Endothelial cell (in vitro differentiated cells): Measurements from ENCODE around the gene FSHB. TPM values are rescaled to one million over a fixed set of nuclear protein-coding genes. Genes with fewer than 3 reads are reported as not detected.
A peak's percentile ranks its signal among the peaks of the same experiment; 100 is the strongest.

Source experiments
- DNase-seq: peaks from one replicate; pipeline ENCODE4 v3.0.0; 2021; ENCODE audit warnings: low spot score
- H3K27ac Mint-ChIP-seq: one replicate; pipeline ENCODE4 v1.8.0; 2021; ENCODE audit warnings: mixed read lengths, inconsistent platforms; ENCODE audit not compliant: unreplicated experiment
- H3K27me3 Mint-ChIP-seq: one replicate; pipeline ENCODE4 v1.8.0; 2021; ENCODE audit warnings: mild to moderate bottlenecking, moderate library complexity, mixed read lengths, inconsistent platforms; ENCODE audit not compliant: unreplicated experiment
- H3K36me3 Mint-ChIP-seq: one replicate; pipeline ENCODE4 v1.8.0; 2021; ENCODE audit warnings: mild to moderate bottlenecking, low read depth, mixed read lengths, inconsistent platforms; ENCODE audit not compliant: unreplicated experiment
- H3K4me1 Mint-ChIP-seq: one replicate; pipeline ENCODE4 v1.8.0; 2021; ENCODE audit warnings: mild to moderate bottlenecking, mixed read lengths, inconsistent platforms; ENCODE audit not compliant: unreplicated experiment
- H3K4me3 Mint-ChIP-seq: one replicate; pipeline ENCODE4 v1.8.0; 2021; ENCODE audit warnings: mild to moderate bottlenecking, mixed read lengths, inconsistent platforms; ENCODE audit not compliant: unreplicated experiment
- H3K9me3 Mint-ChIP-seq: one replicate; pipeline ENCODE4 v1.8.0; 2021; ENCODE audit warnings: mixed read lengths, inconsistent platforms; ENCODE audit not compliant: unreplicated experiment
- total RNA-seq: library from RNA; stranded (reverse); fragmentation: NEBNext Ultra II Directional; extraction: Animal tissue kit (Norgen Biotek cat#: 25700); gene quantifications from one replicate; pipeline ENCODE4 v1.2.1, GENCODE V29; 2021; ENCODE audit not compliant: unreplicated experiment
- TF ChIP-seq, protein P1 (sequence below): fragments of 200-600 bp; sonication (generic); IDR thresholded peaks from one replicate; pipeline ENCODE4 v1.5.0; 2021; ENCODE audit warnings: antibody characterized with exemption; ENCODE audit not compliant: unreplicated experiment

Gene FSHB
- total RNA-seq, 1 donor from 2014 or later = not detected

DNA sequence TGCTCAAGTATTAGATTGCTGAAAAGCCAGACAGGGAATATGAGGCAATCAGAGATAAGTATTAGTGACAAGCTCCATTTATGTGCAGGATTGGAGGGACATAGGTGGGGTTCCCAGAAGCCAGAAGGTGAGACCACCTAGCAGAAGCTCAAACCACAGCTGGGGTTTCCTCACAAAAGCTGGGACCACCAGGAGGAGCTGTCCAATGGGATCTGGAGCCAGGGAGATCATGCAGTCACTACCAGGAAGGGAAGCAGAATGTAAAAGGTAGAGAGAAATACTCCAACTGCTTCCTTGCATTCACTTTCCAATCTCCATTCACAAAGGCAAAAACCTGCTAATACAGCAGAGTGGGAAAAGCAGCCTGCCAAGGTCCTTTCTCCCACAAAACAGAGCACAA, 5.2 kb upstream of the FSHB start:
- no peaks in the 10 kb centered on the region for H3K9me3 Mint-ChIP-seq
- H3K4me3 Mint-ChIP-seq = no peak overlapping the region
- no peaks in the 10 kb centered on the region for H3K27me3 Mint-ChIP-seq
- TF ChIP-seq, protein P1, sequence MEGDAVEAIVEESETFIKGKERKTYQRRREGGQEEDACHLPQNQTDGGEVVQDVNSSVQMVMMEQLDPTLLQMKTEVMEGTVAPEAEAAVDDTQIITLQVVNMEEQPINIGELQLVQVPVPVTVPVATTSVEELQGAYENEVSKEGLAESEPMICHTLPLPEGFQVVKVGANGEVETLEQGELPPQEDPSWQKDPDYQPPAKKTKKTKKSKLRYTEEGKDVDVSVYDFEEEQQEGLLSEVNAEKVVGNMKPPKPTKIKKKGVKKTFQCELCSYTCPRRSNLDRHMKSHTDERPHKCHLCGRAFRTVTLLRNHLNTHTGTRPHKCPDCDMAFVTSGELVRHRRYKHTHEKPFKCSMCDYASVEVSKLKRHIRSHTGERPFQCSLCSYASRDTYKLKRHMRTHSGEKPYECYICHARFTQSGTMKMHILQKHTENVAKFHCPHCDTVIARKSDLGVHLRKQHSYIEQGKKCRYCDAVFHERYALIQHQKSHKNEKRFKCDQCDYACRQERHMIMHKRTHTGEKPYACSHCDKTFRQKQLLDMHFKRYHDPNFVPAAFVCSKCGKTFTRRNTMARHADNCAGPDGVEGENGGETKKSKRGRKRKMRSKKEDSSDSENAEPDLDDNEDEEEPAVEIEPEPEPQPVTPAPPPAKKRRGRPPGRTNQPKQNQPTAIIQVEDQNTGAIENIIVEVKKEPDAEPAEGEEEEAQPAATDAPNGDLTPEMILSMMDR = no peak
- no peaks in the 10 kb centered on the region for H3K36me3 Mint-ChIP-seq
- DNase-seq = peak; percentile 22
- no peak overlapping the region for H3K27ac Mint-ChIP-seq
- no peaks in the 10 kb centered on the region for H3K4me1 Mint-ChIP-seq

DNA sequence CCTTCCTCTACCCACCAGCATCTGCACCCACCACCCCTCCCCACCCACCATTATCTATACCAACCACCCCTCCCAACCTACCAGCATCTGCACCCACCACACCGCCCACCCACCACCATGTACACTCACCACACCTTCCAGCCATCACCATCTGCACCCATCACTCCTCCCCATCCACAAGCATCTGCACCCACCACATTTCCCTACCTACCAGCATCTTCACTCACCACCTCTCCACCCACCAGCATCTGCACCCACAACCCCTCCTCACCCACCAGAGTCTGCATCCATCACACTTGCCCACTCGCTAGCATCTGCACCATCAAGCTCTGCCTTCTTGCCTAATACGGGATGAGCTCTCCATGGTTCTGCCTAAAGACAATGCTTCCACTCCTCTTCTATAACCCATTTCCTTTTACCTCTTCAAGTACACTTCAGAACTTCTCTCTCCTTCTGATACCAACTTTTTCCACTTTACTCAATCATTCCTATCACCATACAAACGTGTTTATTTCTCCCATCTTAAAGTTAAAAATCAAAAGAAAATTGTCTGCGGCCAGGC, 2.4 kb upstream of the FSHB start:
- H3K36me3 Mint-ChIP-seq = no peaks in the 10 kb centered on the region
- TF ChIP-seq, protein P1 = no peak
- no peaks in the 10 kb centered on the region for H3K9me3 Mint-ChIP-seq
- no peak for DNase-seq
- no peak overlapping the region for H3K4me3 Mint-ChIP-seq
- H3K27me3 Mint-ChIP-seq = no peaks in the 10 kb centered on the region
- H3K27ac Mint-ChIP-seq = no peak overlapping the region
- no peaks in the 10 kb centered on the region for H3K4me1 Mint-ChIP-seq

DNA sequence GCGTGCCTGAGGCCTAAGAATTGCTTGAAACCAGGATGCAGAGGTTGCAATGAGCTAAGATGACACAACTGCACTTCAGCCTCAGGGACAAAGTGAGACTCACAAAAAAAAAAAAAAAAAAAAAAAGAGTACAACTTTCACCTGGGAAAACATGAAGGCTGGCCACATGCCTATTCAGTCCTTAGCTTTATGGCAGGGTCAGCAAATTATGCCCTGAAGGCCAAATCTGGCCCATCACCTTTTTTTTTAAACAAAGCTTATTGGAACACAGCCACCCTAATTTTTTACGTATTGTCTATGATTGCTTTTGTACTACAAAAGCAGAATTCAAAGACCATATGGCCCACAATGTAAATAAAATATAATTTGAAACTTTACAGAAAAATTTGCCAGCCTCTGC, 8.2 kb downstream of the FSHB start:
- no peak overlapping the region for H3K27ac Mint-ChIP-seq
- no peaks in the 10 kb centered on the region for H3K9me3 Mint-ChIP-seq
- no peak for DNase-seq
- peaks cover 9% of the 10 kb centered on the region for H3K4me1 Mint-ChIP-seq
- H3K36me3 Mint-ChIP-seq = no peaks in the 10 kb centered on the region
- H3K4me3 Mint-ChIP-seq = no peak overlapping the region
- TF ChIP-seq, protein P1 = no peak
- H3K27me3 Mint-ChIP-seq = peaks cover 1% of the 10 kb centered on the region

DNA sequence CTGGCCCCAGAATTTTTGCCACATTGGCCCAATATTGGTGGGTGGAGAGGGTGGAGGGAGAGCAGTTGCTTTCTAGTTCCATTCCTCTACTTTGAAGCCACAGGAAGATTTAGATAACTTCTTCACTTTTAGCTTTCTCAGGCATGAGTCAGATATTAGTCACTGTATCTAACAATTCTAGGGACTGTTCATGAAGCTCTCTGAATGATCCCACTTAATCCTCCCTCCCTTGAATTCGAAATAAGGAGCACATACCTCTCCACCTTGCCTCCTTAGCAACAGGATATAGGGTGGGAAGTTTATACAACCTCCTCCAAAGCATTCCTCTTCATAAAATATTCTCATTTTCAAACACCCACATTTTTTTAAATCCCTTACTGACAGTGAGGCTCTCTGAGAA, 13.5 kb downstream of the FSHB start:
- H3K27me3 Mint-ChIP-seq = peaks cover 1% of the 10 kb centered on the region
- H3K4me3 Mint-ChIP-seq = no peak overlapping the region
- no peaks in the 10 kb centered on the region for H3K36me3 Mint-ChIP-seq
- peak overlapping the region; percentile 46 for H3K27ac Mint-ChIP-seq
- no peak for DNase-seq
- no peaks in the 10 kb centered on the region for H3K9me3 Mint-ChIP-seq
- peaks cover 22% of the 10 kb centered on the region for H3K4me1 Mint-ChIP-seq
- TF ChIP-seq, protein P1 = no peak

DNA sequence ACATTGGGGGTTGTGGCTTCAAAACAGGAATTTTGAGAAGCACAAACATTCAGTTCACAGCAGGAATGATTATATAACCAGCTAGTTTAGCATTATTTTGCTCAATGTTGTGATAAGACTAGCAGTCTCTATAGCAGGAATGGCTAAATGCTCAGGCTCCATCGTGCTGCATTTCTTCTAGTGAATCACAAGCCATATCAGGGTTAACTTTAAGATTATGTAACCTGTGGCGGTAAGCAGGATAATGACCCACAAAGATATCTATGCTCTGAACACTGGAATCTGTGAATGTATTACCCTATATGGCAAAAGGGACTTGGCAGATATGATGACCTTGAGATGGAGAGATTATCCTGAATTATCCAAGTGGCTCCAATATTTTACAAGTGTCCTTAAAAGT, 14.8 kb downstream of the FSHB start:
- TF ChIP-seq, protein P1 = no peak
- H3K9me3 Mint-ChIP-seq = no peaks in the 10 kb centered on the region
- no peak overlapping the region for H3K27ac Mint-ChIP-seq
- DNase-seq = no peak
- no peak overlapping the region for H3K4me3 Mint-ChIP-seq
- H3K36me3 Mint-ChIP-seq = no peaks in the 10 kb centered on the region
- peaks cover 22% of the 10 kb centered on the region for H3K4me1 Mint-ChIP-seq
- H3K27me3 Mint-ChIP-seq = peaks cover 1% of the 10 kb centered on the region
